Measurements from ENCODE around the gene TSEN54. TPM values are rescaled to one million over a fixed set of nuclear protein-coding genes. Genes with fewer than 3 reads are reported as not detected.

The TSEN54 gene
- total and polyA plus RNA-seq, 2 donors from 2014 or later: 25.8 to 33.8 TPM

- FAIRE-seq: no peak
- H3K9ac ChIP-seq (ENCODE audit: low read length in 3 of 3): peak overlapping the region in 1 of 3 donors; percentile 22
- H3K27ac ChIP-seq (ENCODE audit: low read depth in 2 of 2, low read length in 2 of 2): peak overlapping the region in 1 of 2 donors; percentile 61
- H3K4me1 ChIP-seq (ENCODE audit: control insufficient read depth in 2 of 3, insufficient read depth in 2 of 3, low read depth in 1 of 3, low read length in 3 of 3): peaks cover 0 to 33% (median 10%) of the 10 kb centered on the region in 3 donors
- intact Hi-C loops (cut with DNase I): no loop called here
- H3K27me3 ChIP-seq (ENCODE audit: control insufficient read depth, insufficient read depth, low read length): no peaks in the 10 kb centered on the region
- H3K36me3 ChIP-seq (ENCODE audit: control insufficient read depth in 2 of 3, insufficient read depth in 3 of 3, low read length in 3 of 3): peaks cover 0 to 24% (median 18%) of the 10 kb centered on the region in 3 donors
- no peak for TF ChIP-seq CTCF (IDR thresholded peaks at IDR 0.05; ENCODE audit: borderline replicate concordance, extremely low read depth, insufficient read depth)
- H3K4me3 ChIP-seq (ENCODE audit: low read length in 3 of 3): no peak overlapping the region
- no peaks in the 10 kb centered on the region for H3K9me3 ChIP-seq (ENCODE audit: control insufficient read depth in 2 of 3, insufficient read depth in 1 of 3, low read length in 3 of 3)
- DNase-seq: no peak
These were observed 25.2 kb upstream of the TSEN54 start for GRCh38 chr17:75490953-75491649.

- peaks cover 0 to 32% (median 10%) of the 10 kb centered on the region in 3 donors for H3K4me1 ChIP-seq (ENCODE audit: control insufficient read depth in 2 of 3, insufficient read depth in 2 of 3, low read depth in 1 of 3, low read length in 3 of 3)
- H3K27me3 ChIP-seq (ENCODE audit: control insufficient read depth, insufficient read depth, low read length): no peaks in the 10 kb centered on the region
- no peak overlapping the region for H3K27ac ChIP-seq (ENCODE audit: low read depth in 2 of 2, low read length in 2 of 2)
- DNase-seq (no peak), FAIRE-seq (no peak)
- intact Hi-C loops (cut with DNase I): no loop called here
- peaks cover 0 to 30% (median 20%) of the 10 kb centered on the region in 3 donors for H3K36me3 ChIP-seq (ENCODE audit: control insufficient read depth in 2 of 3, insufficient read depth in 3 of 3, low read length in 3 of 3)
- no peak overlapping the region for H3K9ac ChIP-seq (ENCODE audit: low read length in 3 of 3)
- TF ChIP-seq CTCF (IDR thresholded peaks at IDR 0.05; ENCODE audit: borderline replicate concordance, extremely low read depth, insufficient read depth): no peak
- H3K9me3 ChIP-seq (ENCODE audit: control insufficient read depth in 2 of 3, insufficient read depth in 1 of 3, low read length in 3 of 3): no peaks in the 10 kb centered on the region
- H3K4me3 ChIP-seq (ENCODE audit: low read length in 3 of 3): no peak overlapping the region
These were observed 24.6 kb upstream of the TSEN54 start for GRCh38 chr17:75491680-75492079.

GRCh38 chr17:75492555-75493168 is 23.7 kb upstream of the TSEN54 start:
- no peaks in the 10 kb centered on the region for H3K9me3 ChIP-seq (ENCODE audit: control insufficient read depth in 2 of 3, insufficient read depth in 1 of 3, low read length in 3 of 3)
- TF ChIP-seq CTCF (IDR thresholded peaks at IDR 0.05; ENCODE audit: borderline replicate concordance, extremely low read depth, insufficient read depth): no peak
- intact Hi-C loops (cut with DNase I): no loop called here
- DNase-seq: no peak
- H3K36me3 ChIP-seq (ENCODE audit: control insufficient read depth in 2 of 3, insufficient read depth in 3 of 3, low read length in 3 of 3): peaks cover 0 to 37% (median 20%) of the 10 kb centered on the region in 3 donors
- H3K4me3 ChIP-seq (ENCODE audit: low read length in 3 of 3): no peak overlapping the region
- FAIRE-seq: no peak
- H3K27ac ChIP-seq (ENCODE audit: low read depth in 2 of 2, low read length in 2 of 2): no peak overlapping the region
- H3K27me3 ChIP-seq (ENCODE audit: control insufficient read depth, insufficient read depth, low read length): no peaks in the 10 kb centered on the region
- H3K9ac ChIP-seq (ENCODE audit: low read length in 3 of 3): no peak overlapping the region
- H3K4me1 ChIP-seq (ENCODE audit: control insufficient read depth in 2 of 3, insufficient read depth in 2 of 3, low read depth in 1 of 3, low read length in 3 of 3): peaks cover 0 to 23% (median 10%) of the 10 kb centered on the region in 3 donors
